Astrocyte (in vitro differentiated cells and primary cell): Measurements from ENCODE around the gene TUB. TPM values are rescaled to one million over a fixed set of nuclear protein-coding genes. Genes with fewer than 3 reads are reported as not detected.

ENCODE experiments used
- DNase-seq: peaks from one replicate; pipeline ENCODE4 v3.0.0-alpha.2; 2010; ENCODE audit warnings: low read depth
- FAIRE-seq: peaks from 2 replicates; lab custom pipeline; 2011; peaks lifted over from hg19 to GRCh38; lab: Jason Lieb, UNC
- H2AFZ ChIP-seq: 2 replicates; pipeline ENCODE4 v1.6.0; 2012; ENCODE audit warnings: low read depth, low read length, inconsistent platforms
- H3K27ac ChIP-seq: 2 replicates; pipeline ENCODE4 v1.5.1; 2011; ENCODE audit warnings: low read depth, low read length, inconsistent platforms
- H3K27me3 ChIP-seq: 2 replicates; pipeline ENCODE4 v1.6.0; 2011; ENCODE audit warnings: low read length, inconsistent platforms; ENCODE audit not compliant: insufficient read depth
- H3K36me3 ChIP-seq: 2 replicates; pipeline ENCODE4 v1.5.1; 2011; ENCODE audit warnings: low read length, inconsistent platforms; ENCODE audit not compliant: insufficient read depth
- H3K4me1 ChIP-seq: 2 replicates; pipeline ENCODE4 v1.5.1; 2011; ENCODE audit warnings: low read length, inconsistent platforms; ENCODE audit not compliant: insufficient read depth
- H3K4me2 ChIP-seq: 2 replicates; pipeline ENCODE4 v1.6.0; 2012; ENCODE audit warnings: low read length, inconsistent platforms
- H3K4me3 ChIP-seq: 2 replicates; pipeline ENCODE4 v1.5.1; 2011; ENCODE audit warnings: low read depth, mild to moderate bottlenecking, low read length, inconsistent platforms; ENCODE audit not compliant: insufficient read depth
- H3K79me2 ChIP-seq: 2 replicates; pipeline ENCODE4 v1.6.0; 2012; ENCODE audit warnings: mild to moderate bottlenecking, low read length, inconsistent platforms; ENCODE audit not compliant: insufficient read depth
- H3K9ac ChIP-seq: 2 replicates; pipeline ENCODE4 v1.6.0; 2012; ENCODE audit warnings: mild to moderate bottlenecking, low read length, inconsistent platforms
- H3K9me3 ChIP-seq: 2 replicates; pipeline ENCODE4 v1.5.1; 2012; ENCODE audit warnings: low read depth, mild to moderate bottlenecking, low read length, inconsistent platforms; ENCODE audit not compliant: insufficient read depth
- H4K20me1 ChIP-seq: 2 replicates; pipeline ENCODE4 v1.6.0; 2012; ENCODE audit warnings: low read length, inconsistent platforms; ENCODE audit not compliant: insufficient read depth
- H3K27ac Mint-ChIP-seq: one replicate; pipeline ENCODE4 v1.8.0; 2021; ENCODE audit warnings: mild to moderate bottlenecking, mixed read lengths; ENCODE audit not compliant: unreplicated experiment
- H3K27me3 Mint-ChIP-seq: one replicate; pipeline ENCODE4 v1.8.0; 2021; ENCODE audit warnings: low read depth, mixed read lengths; ENCODE audit not compliant: unreplicated experiment
- H3K36me3 Mint-ChIP-seq: one replicate; pipeline ENCODE4 v1.8.0; 2021; ENCODE audit warnings: low read depth, mixed read lengths; ENCODE audit not compliant: unreplicated experiment
- H3K4me1 Mint-ChIP-seq: one replicate; pipeline ENCODE4 v1.8.0; 2021; ENCODE audit warnings: low read depth, mixed read lengths; ENCODE audit not compliant: unreplicated experiment
- H3K4me3 Mint-ChIP-seq: one replicate; pipeline ENCODE4 v1.8.0; 2021; ENCODE audit warnings: mild to moderate bottlenecking, moderate library complexity, mixed read lengths; ENCODE audit not compliant: unreplicated experiment
- H3K9me3 Mint-ChIP-seq: one replicate; pipeline ENCODE4 v1.8.0; 2021; ENCODE audit warnings: mild to moderate bottlenecking, mixed read lengths; ENCODE audit not compliant: unreplicated experiment
- EZH2 ChIP-seq: IDR thresholded peaks from 2 replicates; pipeline ENCODE4 v1.6.1; 2012; ENCODE audit warnings: mild to moderate bottlenecking, low read length, inconsistent platforms; ENCODE audit not compliant: insufficient read depth
- total RNA-seq: library from RNA; stranded (reverse); gene quantifications from 2 replicates; pipeline ENCODE4 v1.2.1, GENCODE V29; 2021
- TF ChIP-seq, protein P1 (sequence below): IDR thresholded peaks from 2 replicates; pipeline ENCODE4 v1.5.1; 2011; ENCODE audit warnings: low read depth, mild to moderate bottlenecking, inconsistent platforms, low read length, moderate library complexity; ENCODE audit not compliant: insufficient read depth

TUB gene
- total RNA-seq, 1 donor from 2014 or later = 5.7 TPM

DNA sequence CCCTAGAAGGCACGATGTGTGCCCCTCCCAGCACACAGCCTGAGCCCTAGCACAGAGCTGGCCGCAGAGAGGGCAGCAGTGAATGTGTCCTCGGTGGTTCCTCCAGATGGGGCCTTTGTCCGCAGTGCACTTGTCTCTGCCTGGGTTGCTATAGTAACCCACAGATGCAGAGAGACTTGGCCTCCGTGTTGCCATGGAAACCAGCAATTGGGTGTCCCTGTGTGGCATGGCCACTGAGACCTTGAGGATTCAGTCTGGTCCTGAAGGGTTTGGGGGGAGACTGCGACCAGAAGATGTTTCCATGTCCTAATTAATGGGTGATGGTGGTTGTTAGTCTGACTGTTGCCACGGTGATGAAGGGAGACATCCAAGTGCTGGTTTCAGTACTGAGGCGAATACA lies 42.6 kb upstream of the TUB start:
- Mint-ChIP-seq H3K4me3 (no peak overlapping the region), H3K27ac (no peak overlapping the region), H3K27me3 (peaks cover 51% of the 10 kb centered on the region), H3K9me3 (peaks cover 5% of the 10 kb centered on the region), H3K36me3 (peaks cover 4% of the 10 kb centered on the region), H3K4me1 (peaks cover 2% of the 10 kb centered on the region)
- DNase-seq = no peak
- FAIRE-seq = no peak
- H3K27ac ChIP-seq = no peak overlapping the region
- H3K4me3 ChIP-seq = no peak overlapping the region
- H2AFZ ChIP-seq = no peak overlapping the region
- no peaks in the 10 kb centered on the region for H3K79me2 ChIP-seq
- no peak overlapping the region for H3K4me2 ChIP-seq
- no peaks in the 10 kb centered on the region for H3K4me1 ChIP-seq
- H4K20me1 ChIP-seq = no peaks in the 10 kb centered on the region
- peaks cover 12% of the 10 kb centered on the region for H3K27me3 ChIP-seq
- TF ChIP-seq EZH2 = no peak
- TF ChIP-seq, protein P1, sequence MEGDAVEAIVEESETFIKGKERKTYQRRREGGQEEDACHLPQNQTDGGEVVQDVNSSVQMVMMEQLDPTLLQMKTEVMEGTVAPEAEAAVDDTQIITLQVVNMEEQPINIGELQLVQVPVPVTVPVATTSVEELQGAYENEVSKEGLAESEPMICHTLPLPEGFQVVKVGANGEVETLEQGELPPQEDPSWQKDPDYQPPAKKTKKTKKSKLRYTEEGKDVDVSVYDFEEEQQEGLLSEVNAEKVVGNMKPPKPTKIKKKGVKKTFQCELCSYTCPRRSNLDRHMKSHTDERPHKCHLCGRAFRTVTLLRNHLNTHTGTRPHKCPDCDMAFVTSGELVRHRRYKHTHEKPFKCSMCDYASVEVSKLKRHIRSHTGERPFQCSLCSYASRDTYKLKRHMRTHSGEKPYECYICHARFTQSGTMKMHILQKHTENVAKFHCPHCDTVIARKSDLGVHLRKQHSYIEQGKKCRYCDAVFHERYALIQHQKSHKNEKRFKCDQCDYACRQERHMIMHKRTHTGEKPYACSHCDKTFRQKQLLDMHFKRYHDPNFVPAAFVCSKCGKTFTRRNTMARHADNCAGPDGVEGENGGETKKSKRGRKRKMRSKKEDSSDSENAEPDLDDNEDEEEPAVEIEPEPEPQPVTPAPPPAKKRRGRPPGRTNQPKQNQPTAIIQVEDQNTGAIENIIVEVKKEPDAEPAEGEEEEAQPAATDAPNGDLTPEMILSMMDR = no peak
- H3K9me3 ChIP-seq = no peaks in the 10 kb centered on the region
- H3K9ac ChIP-seq = no peak overlapping the region
- no peaks in the 10 kb centered on the region for H3K36me3 ChIP-seq

DNA sequence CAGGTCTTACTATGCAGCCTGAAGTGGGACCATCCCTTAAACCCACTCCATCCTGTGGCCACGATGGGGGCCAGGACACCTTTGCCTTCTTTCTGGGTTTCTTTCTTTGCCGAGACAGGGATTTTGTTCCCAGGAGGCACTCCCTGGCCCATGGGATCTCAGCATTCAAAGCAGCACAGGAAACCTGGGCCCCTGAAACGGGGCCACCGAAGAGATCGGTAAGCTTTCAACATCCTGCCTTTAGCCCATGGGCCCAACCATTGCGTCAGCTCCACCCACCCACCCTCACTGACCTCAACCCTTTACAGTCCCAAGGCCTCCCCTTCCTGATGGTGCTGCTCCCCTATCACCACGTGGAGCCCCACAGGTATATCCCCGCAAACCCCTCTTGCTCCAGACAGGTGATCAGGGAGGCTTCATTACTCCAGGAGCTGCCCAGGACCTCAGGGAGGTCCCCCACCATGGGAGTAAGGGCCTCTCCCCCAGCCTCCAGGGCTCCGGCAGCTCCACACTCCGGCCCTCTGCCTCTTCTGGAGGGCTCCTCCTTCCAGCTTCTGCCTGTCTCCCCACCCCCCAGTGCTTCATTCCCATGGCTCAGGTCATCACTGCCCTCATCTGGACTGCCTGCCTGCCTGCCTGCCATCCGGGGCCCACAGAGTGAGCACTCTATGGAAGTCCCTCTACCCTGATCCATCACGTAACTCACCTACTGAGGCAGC lies 42.0 kb upstream of the TUB start:
- FAIRE-seq (no peak), DNase-seq (no peak)
- Mint-ChIP-seq H3K4me3 (no peak overlapping the region), H3K9me3 (peaks cover 5% of the 10 kb centered on the region), H3K27me3 (peaks cover 52% of the 10 kb centered on the region), H3K4me1 (no peaks in the 10 kb centered on the region), H3K36me3 (peaks cover 4% of the 10 kb centered on the region), H3K27ac (no peak overlapping the region)
- Histone ChIP-seq H2AFZ (no peak overlapping the region), H3K9me3 (no peaks in the 10 kb centered on the region), H3K4me1 (no peaks in the 10 kb centered on the region), H3K36me3 (no peaks in the 10 kb centered on the region), H3K4me3 (no peak overlapping the region), H3K27me3 (peaks cover 12% of the 10 kb centered on the region), H3K4me2 (no peak overlapping the region), H3K79me2 (no peaks in the 10 kb centered on the region), H3K27ac (no peak overlapping the region), H4K20me1 (no peaks in the 10 kb centered on the region), H3K9ac (no peak overlapping the region)
- no peak for TF ChIP-seq EZH2
- TF ChIP-seq, protein P1 = no peak
